PC-9 (cell line): ENCODE data around the gene NOPCHAP1.

Experiments
- EZH2 ChIP-seq: fragments of 200-600 bp; sonication (generic); IDR thresholded peaks from 2 replicates; pipeline ENCODE4 v1.8.0; 2017; ENCODE audit warnings: antibody characterized with exemption, low read depth
- TF ChIP-seq, protein P1 (sequence below): fragments of 200-600 bp; sonication (generic); conservative IDR thresholded peaks from 2 replicates; pipeline ENCODE4 v1.6.1; 2017; ENCODE audit warnings: mixed run types, antibody characterized with exemption, mild to moderate bottlenecking, moderate library complexity

DNA sequence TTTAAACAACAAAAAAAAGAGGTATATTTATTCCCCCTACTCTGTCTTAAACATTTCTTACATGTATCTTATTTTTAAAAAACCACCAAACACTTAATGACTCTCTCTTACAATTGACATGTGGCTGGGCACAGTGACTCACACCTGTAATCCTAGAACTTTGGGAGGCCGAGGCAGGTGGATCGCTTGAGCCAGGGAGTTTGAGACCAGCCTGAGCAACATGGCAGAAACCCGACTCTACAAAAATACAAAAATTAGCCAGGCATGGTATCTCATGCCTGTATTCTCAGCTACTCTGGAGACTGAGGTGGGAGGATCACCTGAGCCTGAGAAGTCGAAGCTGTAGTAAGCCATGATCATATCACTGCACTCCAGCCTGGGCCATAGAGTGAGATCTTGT lies 44.0 kb upstream of the NOPCHAP1 start:
- no peak for TF ChIP-seq EZH2
- TF ChIP-seq, protein P1, sequence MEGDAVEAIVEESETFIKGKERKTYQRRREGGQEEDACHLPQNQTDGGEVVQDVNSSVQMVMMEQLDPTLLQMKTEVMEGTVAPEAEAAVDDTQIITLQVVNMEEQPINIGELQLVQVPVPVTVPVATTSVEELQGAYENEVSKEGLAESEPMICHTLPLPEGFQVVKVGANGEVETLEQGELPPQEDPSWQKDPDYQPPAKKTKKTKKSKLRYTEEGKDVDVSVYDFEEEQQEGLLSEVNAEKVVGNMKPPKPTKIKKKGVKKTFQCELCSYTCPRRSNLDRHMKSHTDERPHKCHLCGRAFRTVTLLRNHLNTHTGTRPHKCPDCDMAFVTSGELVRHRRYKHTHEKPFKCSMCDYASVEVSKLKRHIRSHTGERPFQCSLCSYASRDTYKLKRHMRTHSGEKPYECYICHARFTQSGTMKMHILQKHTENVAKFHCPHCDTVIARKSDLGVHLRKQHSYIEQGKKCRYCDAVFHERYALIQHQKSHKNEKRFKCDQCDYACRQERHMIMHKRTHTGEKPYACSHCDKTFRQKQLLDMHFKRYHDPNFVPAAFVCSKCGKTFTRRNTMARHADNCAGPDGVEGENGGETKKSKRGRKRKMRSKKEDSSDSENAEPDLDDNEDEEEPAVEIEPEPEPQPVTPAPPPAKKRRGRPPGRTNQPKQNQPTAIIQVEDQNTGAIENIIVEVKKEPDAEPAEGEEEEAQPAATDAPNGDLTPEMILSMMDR = no peak
